Neural crest cell (in vitro differentiated cells): ENCODE results near the gene MICAL3. TPM values are rescaled to one million over a fixed set of nuclear protein-coding genes. Genes with fewer than 3 reads are reported as not detected.

Source experiments
- DNase-seq: peaks from one replicate; pipeline ENCODE4 v3.0.0; 2021; ENCODE audit warnings: low read depth, mixed read lengths, low spot score
- H3K27ac Mint-ChIP-seq: one replicate; pipeline ENCODE4 v1.8.0; 2021; ENCODE audit warnings: mild to moderate bottlenecking, mixed read lengths; ENCODE audit not compliant: unreplicated experiment
- H3K27me3 Mint-ChIP-seq: 2 replicates; pipeline ENCODE4 v1.8.0; 2021; ENCODE audit warnings: low read depth, mild to moderate bottlenecking, mixed read lengths
- H3K36me3 Mint-ChIP-seq: 2 replicates; pipeline ENCODE4 v1.8.0; 2021; ENCODE audit warnings: low read depth, mild to moderate bottlenecking, mixed read lengths
- H3K4me1 Mint-ChIP-seq: 2 replicates; pipeline ENCODE4 v1.8.0; 2021; ENCODE audit warnings: mixed read lengths
- H3K4me3 Mint-ChIP-seq: one replicate; pipeline ENCODE4 v1.8.0; 2021; ENCODE audit warnings: mild to moderate bottlenecking, mixed read lengths
- H3K9me3 Mint-ChIP-seq: 2 replicates; pipeline ENCODE4 v1.8.0; 2021; ENCODE audit warnings: mixed read lengths
- CTCF ChIP-seq: fragments of 200-600 bp; sonication (generic); conservative IDR thresholded peaks from 2 replicates; pipeline ENCODE4 v1.5.0; 2021; ENCODE audit warnings: antibody characterized with exemption, mild to moderate bottlenecking
- total RNA-seq: library from RNA; stranded (reverse); gene quantifications from 2 replicates; pipeline ENCODE4 v1.2.1, GENCODE V29; 2021

MICAL3 gene
- total RNA-seq, 1 donor from 2014 or later: 84.5 TPM

- H3K9me3 Mint-ChIP-seq: no peaks in the 10 kb centered on the region
- H3K4me3 Mint-ChIP-seq: peak overlapping the region; percentile 27
- H3K36me3 Mint-ChIP-seq: peaks cover 7% of the 10 kb centered on the region
- H3K27ac Mint-ChIP-seq: peak overlapping the region; percentile 36
- no peak for TF ChIP-seq CTCF
- peaks cover 41% of the 10 kb centered on the region for H3K4me1 Mint-ChIP-seq
- no peaks in the 10 kb centered on the region for H3K27me3 Mint-ChIP-seq
- peak; percentile 29 for DNase-seq
These were observed 113.6 kb downstream of the MICAL3 start for GRCh38 chr22:17910561-17911311.

DNA sequence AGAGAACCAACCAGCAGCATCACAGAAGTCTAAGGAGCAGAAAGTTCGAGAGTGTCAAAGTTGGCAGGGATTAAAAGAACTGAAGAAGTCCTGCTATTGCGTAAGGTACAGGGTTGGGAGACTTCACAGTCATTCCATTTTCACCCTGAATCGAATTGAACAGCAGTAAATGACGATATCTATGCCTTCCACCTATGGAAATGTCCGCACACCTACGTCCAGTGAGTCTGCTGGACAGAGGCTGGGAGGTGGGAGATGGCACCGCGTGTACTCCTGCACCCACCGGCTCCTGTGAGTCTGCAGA is 116.7 kb downstream of the MICAL3 start:
- DNase-seq: no peak

GRCh38 chr22:17906978-17907747 is 117.2 kb downstream of the MICAL3 start:
- no peak for TF ChIP-seq CTCF
- Mint-ChIP-seq H3K27ac (peak overlapping the region; percentile 24), H3K27me3 (no peaks in the 10 kb centered on the region), H3K36me3 (peaks cover 18% of the 10 kb centered on the region), H3K4me3 (no peak overlapping the region), H3K4me1 (peaks cover 38% of the 10 kb centered on the region), H3K9me3 (no peaks in the 10 kb centered on the region)
- DNase-seq: no peak

More for the DNA sequence above, 116.7 kb downstream of the MICAL3 start:
- Mint-ChIP-seq H3K4me1 (peaks cover 40% of the 10 kb centered on the region), H3K9me3 (no peaks in the 10 kb centered on the region), H3K27ac (no peak overlapping the region), H3K4me3 (no peak overlapping the region), H3K27me3 (no peaks in the 10 kb centered on the region), H3K36me3 (peaks cover 15% of the 10 kb centered on the region)
- no peak for TF ChIP-seq CTCF

GRCh38 chr22:17905445-17905844 is 118.9 kb downstream of the MICAL3 start:
- Mint-ChIP-seq H3K9me3 (no peaks in the 10 kb centered on the region), H3K4me1 (peaks cover 24% of the 10 kb centered on the region), H3K27ac (no peak overlapping the region), H3K4me3 (no peak overlapping the region), H3K36me3 (peaks cover 21% of the 10 kb centered on the region), H3K27me3 (no peaks in the 10 kb centered on the region)
- no peak for DNase-seq
- TF ChIP-seq CTCF: no peak

- no peak for DNase-seq
- Mint-ChIP-seq H3K27me3 (no peaks in the 10 kb centered on the region), H3K4me3 (no peak overlapping the region), H3K9me3 (no peaks in the 10 kb centered on the region), H3K27ac (peak overlapping the region; percentile 76), H3K36me3 (peaks cover 21% of the 10 kb centered on the region), H3K4me1 (peaks cover 12% of the 10 kb centered on the region)
- TF ChIP-seq CTCF: no peak
These were observed 120.6 kb downstream of the MICAL3 start for GRCh38 chr22:17903564-17904295.
